Dermis blood vessel endothelial cell (primary cell): Measurements from ENCODE around the gene DNAH8. TPM values are rescaled to one million over a fixed set of nuclear protein-coding genes. Genes with fewer than 3 reads are reported as not detected.

Experiments used
- DNase-seq: peaks from one replicate; pipeline ENCODE4 v3.0.0; 2010
- total RNA-seq: library from RNA; depleted of rRNA; stranded (reverse); fragments of >200 nt; gene quantifications from 2 replicates; pipeline ENCODE4 v1.2.3, GENCODE V29; 2014

DNAH8 gene
- total RNA-seq, 1 donor from 2014 or later = under 0.01 TPM

DNA sequence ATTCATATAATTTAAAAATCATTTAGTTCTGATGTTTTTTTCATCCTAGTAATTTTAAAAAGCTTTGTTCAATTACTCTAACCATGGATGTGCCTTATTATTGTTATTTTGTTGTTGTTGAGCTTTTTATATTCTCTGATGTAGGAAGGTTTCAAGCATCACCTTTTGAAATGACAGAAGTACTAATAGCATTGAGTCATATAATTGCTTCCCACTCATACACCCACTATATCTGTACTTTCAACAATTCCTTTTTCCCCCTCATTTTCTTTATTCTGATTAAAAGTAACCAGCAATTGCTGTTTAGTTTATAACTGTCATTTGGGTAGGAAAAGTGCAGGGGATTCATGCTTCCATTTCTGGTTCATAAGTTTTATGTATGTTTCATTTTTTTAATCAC, 38.6 kb downstream of the DNAH8 start:
- DNase-seq = no peak

DNA sequence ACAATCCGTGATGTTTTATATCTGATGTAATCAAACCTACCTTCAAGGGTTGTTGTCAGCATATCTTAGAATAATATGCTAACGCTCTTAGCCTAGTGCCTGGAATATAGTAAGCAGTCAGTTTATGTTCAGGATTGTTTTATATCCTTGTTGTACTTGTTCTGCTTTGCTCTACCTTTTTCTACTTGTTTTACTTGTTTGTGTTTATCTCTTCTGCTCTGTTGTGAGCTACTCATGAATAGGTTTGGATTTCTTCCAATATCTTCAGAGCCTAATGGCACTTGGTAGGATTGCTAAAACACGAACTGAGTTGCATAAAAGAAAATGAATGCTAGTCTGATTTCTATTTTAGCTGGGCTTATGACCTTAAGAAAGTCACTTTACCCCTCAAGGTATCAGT, 40.1 kb downstream of the DNAH8 start:
- no peak for DNase-seq

DNA sequence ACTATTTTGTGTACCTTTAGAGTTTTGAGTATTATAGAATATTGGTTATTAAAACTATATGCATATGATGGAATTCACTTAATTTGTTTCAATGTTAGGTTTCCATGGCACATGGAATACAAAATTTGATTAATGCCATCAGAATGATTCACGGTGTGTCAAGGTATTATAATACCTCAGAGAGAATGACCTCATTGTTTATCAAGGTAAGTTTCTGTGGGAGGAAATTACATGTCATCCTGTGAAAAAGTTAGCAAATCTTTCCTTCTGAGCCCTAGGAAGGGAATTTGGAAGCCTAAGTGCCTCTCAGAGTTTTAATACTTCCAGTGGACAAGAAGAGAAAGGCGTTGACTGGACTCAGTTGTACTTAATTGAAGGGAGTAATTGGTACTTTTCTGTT, 40.8 kb downstream of the DNAH8 start:
- peak; percentile 31 for DNase-seq

DNA sequence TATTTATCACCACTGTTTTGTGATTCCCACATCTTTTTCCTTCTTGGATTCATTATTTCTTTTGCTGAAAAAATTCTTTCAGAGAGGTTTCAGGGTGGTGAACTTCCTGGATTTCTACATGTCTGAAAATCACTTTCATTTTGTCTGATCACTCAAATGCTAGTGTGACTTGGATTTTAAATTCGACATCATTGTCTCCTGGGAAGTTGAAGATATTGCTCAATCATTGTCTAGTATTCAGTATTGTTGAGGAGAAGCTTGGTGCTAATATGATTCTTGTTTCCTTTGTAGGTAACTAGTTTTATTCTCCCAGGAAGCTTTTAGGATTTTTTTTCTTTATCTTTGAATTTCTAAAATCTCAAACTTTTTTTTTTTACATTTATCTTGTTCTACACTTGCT, 45.0 kb downstream of the DNAH8 start:
- no peak for DNase-seq

DNA sequence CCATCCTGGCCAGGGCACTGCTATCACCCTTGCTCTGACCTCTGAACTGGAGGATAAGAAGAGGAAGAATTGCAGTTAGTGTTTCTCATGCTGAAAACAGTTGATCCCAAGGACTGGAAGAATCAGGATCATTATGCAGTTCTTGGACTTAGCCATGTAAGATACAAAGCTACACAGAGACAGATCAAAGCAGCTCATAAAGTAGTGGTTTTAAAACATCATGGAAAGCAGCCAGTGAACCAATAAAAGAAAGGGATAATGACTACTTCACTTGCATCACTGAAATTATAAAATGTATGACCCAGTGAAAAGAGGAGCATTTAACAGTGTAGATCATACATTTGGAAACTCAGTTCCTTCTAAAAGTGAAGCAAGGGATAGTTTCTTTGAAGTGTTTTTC, 47.7 kb downstream of the DNAH8 start:
- no peak for DNase-seq

DNA sequence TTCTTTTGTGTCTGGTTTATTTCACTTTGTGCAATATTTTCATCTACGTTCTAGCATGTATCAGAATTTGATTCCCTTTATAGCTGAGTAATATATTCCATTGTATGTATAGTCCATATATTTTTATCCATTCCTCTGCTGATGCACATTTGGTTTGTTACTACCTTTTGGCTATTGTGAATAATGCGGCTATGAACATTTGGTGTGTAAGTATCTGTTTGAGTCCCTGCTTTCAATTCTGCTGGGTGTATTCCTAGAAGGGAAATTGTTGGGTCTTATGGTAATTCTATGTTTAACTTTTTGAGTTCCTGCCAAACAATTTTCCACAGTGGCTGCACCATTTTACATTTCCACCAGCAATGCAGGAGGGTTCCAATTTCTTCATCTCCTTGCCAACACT, 52.4 kb downstream of the DNAH8 start:
- no peak for DNase-seq

DNA sequence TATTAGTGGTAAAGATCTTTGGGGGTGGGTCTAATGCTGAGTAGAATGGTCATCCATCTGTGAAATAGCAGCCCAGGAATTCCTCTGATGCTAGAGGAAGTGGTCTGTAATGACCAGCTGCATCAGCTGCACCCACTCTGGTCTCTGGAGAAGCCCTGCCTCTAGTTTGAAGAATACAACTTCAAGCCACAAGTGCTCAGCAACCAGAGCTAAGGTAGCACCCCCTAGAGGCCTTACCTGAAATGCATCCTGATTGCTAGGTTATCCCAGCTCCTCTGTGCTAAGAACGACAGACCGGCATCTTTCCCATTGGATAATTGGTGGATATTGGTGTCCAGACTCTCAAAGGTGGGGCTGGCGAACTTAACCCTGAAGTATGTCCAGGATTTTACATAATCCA, 58.2 kb downstream of the DNAH8 start:
- peak; percentile 51 for DNase-seq

DNA sequence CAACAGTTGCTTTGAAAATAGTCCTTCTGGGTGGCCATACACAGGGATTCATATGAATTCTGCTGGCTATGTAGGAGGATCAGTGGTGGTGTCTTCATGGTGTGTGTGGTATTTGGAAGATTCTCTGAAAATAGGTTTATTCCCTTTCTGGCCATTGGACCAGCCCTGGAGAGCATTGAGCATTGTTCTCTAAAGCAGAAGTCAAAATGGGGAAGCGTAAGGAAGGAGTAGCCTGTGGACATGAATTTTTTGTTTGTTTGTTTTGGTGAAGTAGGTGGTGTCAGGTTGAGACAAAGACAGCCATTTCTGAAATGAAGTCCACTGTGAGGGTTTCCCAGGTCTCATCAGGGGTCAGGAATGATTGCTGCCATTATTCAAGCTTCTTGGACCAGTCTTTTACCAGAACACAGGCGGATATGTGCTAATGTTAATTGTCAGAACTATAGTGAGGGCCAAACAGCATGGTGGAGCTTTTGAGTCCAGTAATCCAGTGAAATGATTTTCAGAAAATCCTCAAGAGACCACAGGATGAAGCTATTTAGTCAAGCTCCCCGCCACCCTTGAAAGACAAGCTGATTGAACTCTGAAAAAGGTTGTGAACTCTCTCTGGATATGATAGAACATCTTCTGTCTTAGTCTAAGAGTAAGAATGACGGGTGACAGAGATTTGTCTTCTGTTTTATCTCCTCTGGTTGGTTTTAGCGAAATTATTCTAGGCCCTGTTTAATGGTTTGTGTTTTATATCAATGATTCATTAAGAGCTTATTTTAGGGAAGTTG, 60.0 kb downstream of the DNAH8 start:
- no peak for DNase-seq

DNA sequence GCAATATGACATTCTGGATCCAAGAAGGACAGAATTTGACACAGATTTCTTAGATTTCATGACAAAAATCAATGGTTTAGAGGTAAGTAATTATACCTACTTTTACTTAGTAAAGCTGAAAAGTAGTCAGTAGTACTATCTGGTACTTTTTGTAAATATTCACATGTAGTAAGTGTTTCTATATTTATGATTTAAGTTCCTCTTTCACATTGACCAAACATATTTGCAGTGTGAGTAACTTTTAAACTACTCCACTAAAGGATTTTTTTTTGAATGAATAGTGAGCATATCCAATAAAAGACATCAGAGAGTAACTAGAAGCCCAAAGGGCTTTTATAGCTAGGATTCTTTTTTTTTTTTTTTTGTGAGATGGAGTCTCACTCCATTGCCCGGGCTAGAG, 60.8 kb downstream of the DNAH8 start:
- DNase-seq = no peak

DNA sequence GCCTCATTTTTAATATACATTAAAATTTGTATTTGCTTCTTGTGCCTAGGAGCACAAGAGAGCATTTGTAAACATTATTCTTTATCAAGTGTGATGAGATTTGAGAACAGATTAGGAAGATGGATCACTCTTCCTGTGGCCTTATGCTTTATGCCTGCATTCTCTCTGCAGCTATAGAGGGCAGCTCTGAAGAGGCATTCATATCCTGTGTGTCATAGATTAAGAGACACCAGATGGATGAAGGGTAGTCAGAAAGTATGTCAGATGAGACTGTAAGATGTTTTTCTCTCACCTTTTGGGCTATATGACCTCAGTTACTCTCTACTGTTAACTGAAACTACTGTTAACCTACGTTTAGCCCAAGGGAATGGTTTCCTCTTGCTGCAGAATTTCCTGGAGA, 61.4 kb downstream of the DNAH8 start:
- DNase-seq = no peak

DNA sequence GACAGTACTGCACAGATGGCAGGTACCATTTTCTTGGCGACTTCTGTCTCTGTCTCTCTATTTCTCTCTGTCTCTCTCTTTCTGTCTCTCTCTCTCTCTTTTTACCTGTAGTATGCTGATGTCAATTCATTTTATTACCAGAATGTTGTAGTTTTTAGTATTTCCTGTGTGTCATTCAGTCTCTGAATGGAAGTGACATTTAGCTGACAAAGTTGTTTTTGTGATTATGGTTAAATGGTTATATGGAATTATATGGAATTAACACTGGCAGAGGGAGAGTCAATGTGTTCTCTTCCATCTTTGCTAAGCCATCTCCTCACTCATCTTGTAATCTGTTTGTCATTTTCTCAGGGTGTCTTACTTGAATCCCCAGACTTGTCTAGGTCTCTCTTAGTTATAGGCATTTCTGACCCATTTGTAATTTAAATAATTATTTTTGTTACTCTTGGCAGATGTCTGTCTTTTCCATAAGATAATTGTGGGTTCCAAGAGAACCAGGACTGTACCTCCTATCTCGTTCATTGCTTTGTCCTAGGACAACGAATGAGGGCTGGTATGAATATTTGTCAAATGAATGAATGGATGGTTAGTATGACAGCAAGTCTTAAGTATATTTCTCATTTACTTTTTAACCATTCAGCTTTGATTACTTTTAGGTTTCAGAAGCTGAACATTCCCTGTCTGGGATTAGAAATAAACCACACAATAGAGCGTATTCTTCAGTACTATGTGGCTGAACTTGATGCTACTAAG, 64.4 kb downstream of the DNAH8 start:
- no peak for DNase-seq

DNA sequence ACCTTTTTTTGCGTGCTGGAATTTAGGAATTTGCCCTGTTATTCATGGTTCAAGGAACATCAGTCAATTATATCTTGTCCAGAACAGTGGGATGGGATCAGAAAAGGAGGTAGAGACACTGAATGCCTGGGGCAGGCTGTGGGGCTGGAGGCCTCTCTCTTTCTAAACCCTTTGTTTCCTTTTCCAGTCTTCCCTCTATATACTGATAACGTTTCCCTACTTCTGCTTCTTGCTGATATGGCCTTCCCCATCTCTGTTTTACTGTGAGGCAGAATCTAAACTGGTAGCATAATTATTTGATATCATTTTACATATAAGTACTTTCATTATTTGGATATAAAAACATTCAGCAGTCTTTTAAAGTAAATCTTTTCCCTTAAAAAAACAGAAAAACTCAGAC, 67.5 kb downstream of the DNAH8 start:
- no peak for DNase-seq

DNA sequence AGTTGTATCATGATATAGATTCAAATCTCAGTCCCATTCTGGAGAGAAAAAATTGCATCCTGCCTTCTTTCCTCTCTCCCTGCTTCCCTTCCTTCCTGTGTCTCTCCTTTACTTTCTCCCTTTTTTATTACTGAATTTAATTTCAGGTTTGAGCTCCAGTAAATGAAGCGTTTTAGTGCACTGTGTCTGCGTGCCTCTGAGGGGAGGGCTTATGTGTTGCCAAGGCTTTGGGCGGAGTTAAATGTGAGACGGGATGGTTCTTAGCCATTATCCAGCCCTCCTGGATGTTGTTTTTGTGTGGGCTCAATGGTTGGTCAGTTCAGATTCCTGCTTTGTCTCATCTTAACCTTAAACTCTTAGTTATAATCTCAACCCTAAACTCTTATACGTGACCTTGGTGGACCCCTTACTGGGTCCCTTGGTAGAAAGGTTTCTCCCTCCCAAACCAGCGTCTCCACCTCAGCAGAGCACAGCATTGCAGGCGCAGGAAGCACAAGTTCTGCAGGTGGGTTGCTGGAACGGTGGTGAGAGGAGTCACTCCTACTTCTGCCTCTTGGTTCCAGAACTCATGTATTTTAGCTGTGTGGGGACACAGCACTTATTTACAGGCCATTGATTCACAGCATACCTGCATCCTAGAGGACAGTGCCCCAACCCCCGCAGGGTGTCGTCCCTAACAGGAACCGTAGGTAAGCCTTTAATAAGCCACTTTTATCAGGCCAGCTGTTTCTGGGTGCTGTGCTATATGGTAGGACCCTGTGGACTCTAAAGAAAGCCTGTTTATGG, 68.5 kb downstream of the DNAH8 start:
- DNase-seq = no peak

DNA sequence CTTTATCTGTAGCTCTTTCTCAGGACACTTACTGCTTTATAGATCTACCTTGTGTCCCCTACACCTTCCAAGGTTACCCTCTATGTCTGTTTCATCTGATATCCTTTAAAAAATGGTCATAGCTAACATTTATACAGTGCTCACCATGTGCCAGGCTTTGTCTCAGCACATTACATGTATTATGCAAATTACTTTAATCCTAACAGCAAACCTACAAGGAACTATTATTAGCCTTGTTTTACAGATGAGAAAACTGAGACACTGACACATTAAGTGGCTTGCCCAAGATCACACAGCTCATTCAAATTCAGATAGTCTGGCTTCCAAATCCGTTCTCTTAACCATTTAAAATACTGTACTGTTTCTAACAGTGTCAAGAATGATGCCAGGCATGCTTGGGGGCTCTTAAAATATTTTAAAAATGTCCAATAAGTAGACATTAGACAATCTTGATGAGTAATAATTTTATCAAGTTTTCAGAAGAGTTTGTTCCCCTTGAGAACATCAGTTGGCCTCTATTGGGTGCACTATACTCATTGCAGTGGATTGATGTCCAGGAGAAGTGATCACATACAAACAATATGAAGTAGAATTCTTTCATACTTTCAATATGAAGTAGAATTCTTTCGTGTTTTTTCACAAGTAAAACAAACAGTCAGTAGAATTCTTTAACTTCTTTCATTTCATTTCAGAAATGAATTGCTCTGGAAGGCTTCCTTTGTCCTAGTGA, 69.6 kb downstream of the DNAH8 start:
- DNase-seq = no peak

DNA sequence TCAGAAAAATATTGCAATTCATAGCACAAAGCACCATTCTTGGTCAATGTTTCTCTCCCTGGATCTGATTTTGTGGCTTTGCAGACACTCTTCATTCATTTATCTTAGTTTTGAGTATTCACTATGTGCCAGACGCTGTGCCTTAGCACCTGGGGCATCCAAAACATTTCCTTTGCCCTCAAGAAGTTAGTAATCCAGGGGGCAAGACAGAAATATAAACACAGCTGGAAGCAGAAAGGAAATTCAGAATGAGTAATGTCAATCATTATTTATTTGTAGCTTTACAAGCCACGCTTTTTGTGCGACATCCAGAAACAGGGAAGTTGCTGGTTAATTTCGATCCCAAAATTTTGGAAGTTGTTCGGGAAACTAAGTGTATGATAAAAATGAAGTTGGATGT, 71.4 kb downstream of the DNAH8 start:
- peak; percentile 55 for DNase-seq

DNA sequence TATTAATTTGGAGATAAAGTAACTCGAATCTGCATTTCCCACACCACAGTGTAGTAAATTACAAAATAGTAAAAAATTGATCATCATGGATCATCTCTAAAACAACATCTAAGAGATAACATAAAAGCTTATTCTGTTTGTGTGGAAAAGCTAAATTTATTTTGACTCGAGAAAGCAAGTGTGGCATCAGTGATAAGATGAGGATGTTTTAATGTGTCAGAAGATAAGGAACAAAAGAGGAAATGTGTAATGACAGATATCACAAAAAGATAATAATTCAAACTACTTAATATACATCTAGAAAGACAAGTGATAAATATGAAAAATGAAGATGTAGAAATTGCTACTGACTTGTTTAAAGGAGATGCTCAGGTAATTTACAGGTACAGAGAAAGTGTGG, 74.1 kb downstream of the DNAH8 start:
- no peak for DNase-seq

DNA sequence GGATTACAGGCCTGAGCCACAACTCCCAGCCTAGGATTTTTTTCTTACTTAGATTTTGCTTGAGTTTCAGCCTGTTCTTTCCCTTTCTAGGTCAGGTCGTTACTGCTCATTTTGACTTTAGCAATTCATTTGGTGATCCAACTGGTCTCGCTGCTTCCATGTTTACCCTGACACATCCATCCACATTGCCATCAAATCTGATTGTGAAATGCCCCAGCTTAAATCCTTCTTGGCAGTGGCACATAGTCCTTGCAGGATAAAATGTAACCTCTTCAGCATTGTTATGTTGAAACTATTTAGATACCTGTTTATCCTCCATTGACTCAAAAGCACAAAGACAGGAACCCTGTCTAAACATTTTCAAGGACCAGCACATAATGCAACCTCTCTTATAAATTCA, 77.2 kb downstream of the DNAH8 start:
- DNase-seq = no peak

DNA sequence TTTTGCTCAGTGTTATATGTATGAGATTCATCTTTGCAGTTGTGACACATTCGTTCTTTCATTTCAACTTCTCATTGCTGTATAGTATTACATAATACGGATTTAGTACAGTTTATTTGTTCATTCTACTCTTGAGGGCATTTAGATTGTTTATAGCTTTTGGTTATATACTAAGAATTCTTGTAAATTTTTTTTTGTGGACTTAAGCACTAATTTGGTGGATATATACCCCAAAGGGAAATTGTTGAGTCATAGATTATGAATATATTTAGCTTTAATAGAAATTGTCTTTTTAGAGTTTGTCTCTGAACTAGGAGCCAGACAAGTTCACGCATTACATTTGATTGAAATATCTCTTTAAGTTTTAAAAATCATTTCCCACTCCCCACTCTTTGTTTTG, 79.6 kb downstream of the DNAH8 start:
- no peak for DNase-seq

DNA sequence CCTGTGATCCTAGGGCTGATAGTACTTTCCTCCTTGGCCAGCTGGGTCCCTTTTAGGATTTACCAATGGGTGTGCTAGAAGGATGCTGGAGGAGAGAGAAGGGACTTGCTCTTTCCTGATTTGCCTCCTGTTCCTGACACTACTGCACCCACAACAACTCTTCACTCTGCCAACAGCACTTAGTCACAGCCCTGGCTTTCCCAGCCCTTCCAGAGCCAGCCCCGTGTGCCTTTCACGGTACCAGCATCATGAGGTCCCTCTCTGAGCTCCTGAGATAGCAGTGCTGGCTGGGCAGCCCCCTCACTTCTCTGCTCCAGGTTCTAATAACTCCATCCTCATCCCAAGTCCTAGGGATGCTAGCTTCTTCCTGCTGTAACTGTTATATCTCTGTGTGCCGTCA, 80.9 kb downstream of the DNAH8 start:
- peak; percentile 41 for DNase-seq

DNA sequence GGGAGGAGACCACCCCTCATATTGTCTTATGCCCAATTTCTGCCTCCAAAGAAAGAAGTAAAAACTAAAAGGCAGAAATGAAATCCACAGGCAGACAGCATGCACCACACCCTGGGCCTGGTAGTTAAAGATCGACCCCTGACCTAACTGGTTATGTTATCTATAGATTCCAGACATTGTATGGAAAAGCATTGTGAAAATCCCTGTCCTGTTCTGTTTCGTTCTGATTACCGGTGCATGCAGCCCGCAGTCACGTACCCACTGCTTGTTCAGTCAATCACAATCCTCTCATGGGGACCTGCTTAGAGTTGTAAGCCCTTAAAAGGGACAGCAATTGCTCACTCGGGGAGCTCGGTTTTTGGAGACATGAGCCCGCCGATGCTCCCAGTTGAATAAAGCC, 81.3 kb downstream of the DNAH8 start:
- peak; percentile 37 for DNase-seq

DNA sequence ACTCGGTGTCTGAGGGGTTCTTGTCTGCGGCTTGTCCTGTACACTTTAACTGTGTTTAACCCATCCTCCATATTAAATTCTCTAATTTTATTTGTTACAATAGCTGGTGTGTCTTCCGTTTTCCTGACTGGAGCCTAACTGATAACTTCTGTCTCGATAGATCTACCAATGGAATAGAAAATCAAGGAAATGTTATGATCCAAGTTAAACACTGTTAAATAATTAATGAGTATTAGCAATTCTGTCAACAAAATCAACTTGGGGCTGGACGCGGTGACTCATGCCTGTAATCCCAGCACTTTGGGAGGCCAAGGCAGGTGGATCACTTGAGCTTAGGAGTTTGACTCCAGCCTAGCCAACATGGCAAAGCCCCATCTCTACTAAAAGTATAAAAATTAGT, 81.7 kb downstream of the DNAH8 start:
- peak; percentile 50 for DNase-seq

DNA sequence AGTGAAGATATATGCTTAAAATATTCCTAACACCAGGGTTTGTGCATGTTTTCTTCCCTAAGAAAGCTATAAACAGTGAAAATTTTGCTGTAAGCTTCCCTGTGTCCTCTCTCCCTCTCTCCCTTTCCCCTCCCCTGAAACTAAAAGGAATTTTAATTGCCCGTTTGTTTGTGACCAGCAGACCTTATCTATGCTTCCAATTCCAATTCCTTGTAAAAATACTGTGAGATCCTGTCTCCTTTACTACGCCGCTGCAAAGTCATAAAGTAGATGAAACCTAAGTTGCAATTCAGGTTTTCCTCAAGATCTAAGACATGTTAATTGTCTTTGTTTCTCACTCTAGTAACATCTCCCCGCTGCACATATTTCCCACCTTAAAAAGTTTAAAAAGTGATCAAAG, 82.3 kb downstream of the DNAH8 start:
- DNase-seq = no peak
